Nephron (organoid): ENCODE measurements around the gene METTL25B.

Experiments
- H3K27ac Mint-ChIP-seq, 3 experiments: 2 replicates each; pipeline ENCODE4 v1.8.0; 2020; ENCODE audit warnings: mixed read lengths in 3 of 3, mild to moderate bottlenecking in 2 of 3, moderate library complexity in 1 of 3
- H3K27me3 Mint-ChIP-seq: 2 replicates; pipeline ENCODE4 v1.8.0; 2021; ENCODE audit warnings: low read depth, mild to moderate bottlenecking, moderate library complexity, mixed read lengths
- H3K36me3 Mint-ChIP-seq: 2 replicates; pipeline ENCODE4 v1.8.0; 2020; ENCODE audit warnings: low read depth, mixed read lengths
- H3K4me1 Mint-ChIP-seq: 2 replicates; pipeline ENCODE4 v1.8.0; 2020; ENCODE audit warnings: mixed read lengths
- H3K4me3 Mint-ChIP-seq, 3 experiments: 2 replicates each; pipeline ENCODE4 v1.8.0; 2020; ENCODE audit warnings: mild to moderate bottlenecking in 3 of 3, mixed read lengths in 3 of 3, moderate library complexity in 2 of 3
- H3K9me3 Mint-ChIP-seq: 2 replicates; pipeline ENCODE4 v1.8.0; 2020; ENCODE audit warnings: mixed read lengths
- TF ChIP-seq, protein P1 (sequence below), 3 experiments: fragments of 200-600 bp; sonication (generic); IDR thresholded peaks; one replicate each; pipeline ENCODE4 v1.5.0; 2021; ENCODE audit warnings: antibody characterized with exemption in 3 of 3; ENCODE audit not compliant: unreplicated experiment in 3 of 3

The METTL25B gene

DNA sequence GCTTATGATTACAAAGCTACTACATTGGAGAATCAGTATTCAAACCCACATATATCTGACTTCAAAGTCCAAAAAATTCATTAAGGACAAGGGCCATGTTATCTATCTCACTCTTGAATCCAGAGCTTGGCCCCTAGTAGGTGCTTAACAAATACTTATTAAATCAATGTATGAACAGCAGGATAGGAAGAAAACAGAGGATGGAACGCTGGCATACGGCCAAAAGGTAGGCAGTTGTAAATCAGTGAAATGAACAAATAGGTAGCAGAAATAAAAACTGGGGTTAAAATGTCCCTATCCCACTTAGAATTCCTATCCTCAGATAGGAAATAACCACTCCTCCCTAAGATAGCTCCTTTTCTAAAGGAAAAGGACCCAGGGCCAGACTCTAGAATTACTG, 10.6 kb downstream of the METTL25B start:
- Mint-ChIP-seq H3K27me3 (no peaks in the 10 kb centered on the region), H3K9me3 (no peaks in the 10 kb centered on the region), H3K36me3 (peaks cover 20% of the 10 kb centered on the region), H3K27ac (peak overlapping the region in 1 of 3 experiments; percentile 40), H3K4me3 (peak overlapping the region; percentile 74 to 85 (median 74)), H3K4me1 (peaks cover 28% of the 10 kb centered on the region)
- TF ChIP-seq, protein P1, sequence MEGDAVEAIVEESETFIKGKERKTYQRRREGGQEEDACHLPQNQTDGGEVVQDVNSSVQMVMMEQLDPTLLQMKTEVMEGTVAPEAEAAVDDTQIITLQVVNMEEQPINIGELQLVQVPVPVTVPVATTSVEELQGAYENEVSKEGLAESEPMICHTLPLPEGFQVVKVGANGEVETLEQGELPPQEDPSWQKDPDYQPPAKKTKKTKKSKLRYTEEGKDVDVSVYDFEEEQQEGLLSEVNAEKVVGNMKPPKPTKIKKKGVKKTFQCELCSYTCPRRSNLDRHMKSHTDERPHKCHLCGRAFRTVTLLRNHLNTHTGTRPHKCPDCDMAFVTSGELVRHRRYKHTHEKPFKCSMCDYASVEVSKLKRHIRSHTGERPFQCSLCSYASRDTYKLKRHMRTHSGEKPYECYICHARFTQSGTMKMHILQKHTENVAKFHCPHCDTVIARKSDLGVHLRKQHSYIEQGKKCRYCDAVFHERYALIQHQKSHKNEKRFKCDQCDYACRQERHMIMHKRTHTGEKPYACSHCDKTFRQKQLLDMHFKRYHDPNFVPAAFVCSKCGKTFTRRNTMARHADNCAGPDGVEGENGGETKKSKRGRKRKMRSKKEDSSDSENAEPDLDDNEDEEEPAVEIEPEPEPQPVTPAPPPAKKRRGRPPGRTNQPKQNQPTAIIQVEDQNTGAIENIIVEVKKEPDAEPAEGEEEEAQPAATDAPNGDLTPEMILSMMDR (IDR thresholded peaks at IDR 0.05; ENCODE audit: unreplicated experiment in 3 of 3) = no peak

DNA sequence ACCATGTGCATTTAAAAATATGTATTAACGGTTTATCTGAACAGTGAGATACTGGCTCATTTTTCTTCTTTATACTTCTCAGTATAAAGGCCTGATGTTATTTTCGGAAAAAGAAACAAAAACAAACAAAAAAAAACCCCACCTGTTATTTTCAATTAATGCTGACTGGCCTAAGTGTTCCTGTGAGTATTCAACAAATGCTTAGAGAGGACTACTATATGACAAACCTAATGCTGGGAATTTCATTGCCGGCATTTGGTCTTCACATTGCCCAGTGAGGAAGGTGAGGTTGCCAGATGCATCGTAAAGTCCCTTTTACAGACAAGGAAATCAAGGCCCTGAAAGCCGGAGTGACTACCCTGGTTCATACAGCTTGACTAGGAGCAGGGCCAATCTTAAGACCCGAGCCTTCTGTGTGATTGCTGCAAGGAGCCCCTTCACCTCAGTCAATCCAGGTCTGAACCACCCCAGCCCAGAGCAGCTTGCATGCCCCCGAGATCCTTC, 12.0 kb downstream of the METTL25B start:
- no peaks in the 10 kb centered on the region for H3K27me3 Mint-ChIP-seq
- H3K4me3 Mint-ChIP-seq = peak overlapping the region; percentile 93 to 96 (median 94)
- peak overlapping the region; percentile 94 to 96 (median 96) for H3K27ac Mint-ChIP-seq

DNA sequence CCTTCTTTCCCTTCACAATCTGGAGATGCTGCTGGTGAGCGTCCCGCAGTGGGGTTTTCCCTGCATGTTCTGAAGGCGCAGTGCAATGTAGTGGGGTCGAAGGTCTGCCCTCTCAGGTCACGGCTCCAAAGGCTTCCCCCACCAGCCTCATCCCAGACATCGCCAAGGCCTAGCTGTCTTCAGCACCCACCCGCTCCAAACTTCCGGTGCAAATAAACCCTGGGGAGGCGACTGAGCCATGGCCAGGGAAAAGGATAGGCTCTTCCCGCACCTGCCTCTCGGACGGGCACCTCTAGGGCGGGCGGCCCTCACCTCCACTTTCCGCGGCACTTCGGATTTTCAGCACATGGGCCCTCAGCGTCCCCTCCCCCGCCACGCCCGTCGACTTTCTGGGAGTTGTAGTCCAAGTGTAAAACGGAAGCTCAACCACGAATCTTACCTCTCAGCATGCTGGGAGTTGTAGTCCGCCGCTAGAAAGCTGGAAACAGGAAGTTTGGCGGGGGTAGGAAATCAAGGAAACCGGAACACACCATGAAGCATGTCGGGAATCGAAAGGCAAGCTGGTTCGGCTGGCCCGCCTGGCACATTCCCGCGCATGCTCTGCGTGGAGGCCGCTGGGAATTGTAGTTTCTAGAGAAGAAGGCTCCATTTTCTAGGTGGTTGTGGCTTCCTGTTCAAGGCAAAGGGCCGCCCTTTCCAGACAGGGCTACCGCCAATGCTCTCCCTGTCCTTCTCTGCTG, 12.6 kb downstream of the METTL25B start, which contains the start of gene MRPL24:
TSS of gene MRPL24 (minus strand) at position 348 of the 740 bp plus-strand sequence. CDS start 2,384 bp downstream, outside the sequence.
- peak within 1 kb of the TSS; percentile 94 to 96 (median 96) for H3K27ac Mint-ChIP-seq
- H3K4me1 Mint-ChIP-seq = peaks cover 36% of the 10 kb centered on the region
- no peaks in the 10 kb centered on the region for H3K9me3 Mint-ChIP-seq
- TF ChIP-seq, protein P1 (IDR thresholded peaks at IDR 0.05; ENCODE audit: unreplicated experiment in 3 of 3) = no peak
- H3K27me3 Mint-ChIP-seq = no peaks in the 10 kb centered on the region
- H3K4me3 Mint-ChIP-seq = peak within 1 kb of the TSS; percentile 93 to 96 (median 94)
- peaks cover 25% of the 10 kb centered on the region for H3K36me3 Mint-ChIP-seq

More for the DNA sequence above, 12.0 kb downstream of the METTL25B start:
- TF ChIP-seq, protein P1 (IDR thresholded peaks at IDR 0.05; ENCODE audit: unreplicated experiment in 3 of 3) = no peak
- peaks cover 30% of the 10 kb centered on the region for H3K4me1 Mint-ChIP-seq
- no peaks in the 10 kb centered on the region for H3K9me3 Mint-ChIP-seq
- H3K36me3 Mint-ChIP-seq = peaks cover 20% of the 10 kb centered on the region

DNA sequence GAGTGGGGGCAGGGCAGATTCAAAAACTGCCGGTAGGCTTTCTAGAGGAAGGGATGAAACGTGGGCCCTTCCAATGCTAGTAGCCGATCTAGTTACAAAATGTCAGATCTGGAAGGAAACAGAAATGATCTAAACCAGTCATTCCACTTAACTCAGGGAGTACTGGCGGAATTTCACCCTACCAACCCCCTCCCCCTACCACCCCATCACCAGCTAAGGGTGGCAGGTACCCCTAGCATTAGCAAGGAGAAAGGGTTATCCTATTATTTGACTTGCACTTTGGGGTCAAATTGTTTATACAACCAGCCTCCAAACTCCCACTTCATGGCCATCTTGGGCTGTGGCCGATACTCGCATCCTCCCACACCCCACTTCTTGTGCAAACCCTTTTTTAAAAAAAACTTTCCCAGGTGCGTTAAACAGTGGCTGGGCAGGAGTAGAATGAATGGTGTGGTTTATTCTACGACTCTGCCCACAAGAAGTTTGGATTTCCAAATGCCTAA, 13.3 kb downstream of the METTL25B start:
- peaks cover 42% of the 10 kb centered on the region for H3K4me1 Mint-ChIP-seq
- peaks cover 27% of the 10 kb centered on the region for H3K36me3 Mint-ChIP-seq
- TF ChIP-seq, protein P1 (IDR thresholded peaks at IDR 0.05; ENCODE audit: unreplicated experiment in 3 of 3) = no peak
- peak overlapping the region; percentile 94 to 96 (median 96) for H3K27ac Mint-ChIP-seq
- H3K4me3 Mint-ChIP-seq = peak overlapping the region; percentile 93 to 96 (median 94)
- H3K27me3 Mint-ChIP-seq = no peaks in the 10 kb centered on the region
- H3K9me3 Mint-ChIP-seq = no peaks in the 10 kb centered on the region

DNA sequence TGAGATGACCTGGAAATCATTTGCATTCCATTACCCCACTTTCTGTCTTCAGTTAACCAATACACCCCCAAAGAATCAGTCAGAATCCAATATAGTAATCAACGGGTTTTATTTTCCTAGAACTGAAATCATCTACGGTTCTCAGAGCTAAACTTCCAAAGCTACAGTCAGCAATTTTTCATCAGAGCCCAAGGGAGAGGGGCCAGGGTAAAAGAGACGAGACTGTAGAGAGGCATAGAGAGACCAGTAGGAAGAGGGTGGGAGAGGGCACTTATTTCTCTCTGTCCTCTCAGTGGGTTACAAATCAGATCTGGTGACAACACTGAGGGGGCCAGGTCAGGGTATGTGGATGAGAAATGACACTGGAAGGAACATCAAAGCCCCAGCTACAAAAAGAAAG, 13.7 kb downstream of the METTL25B start:
- Mint-ChIP-seq H3K9me3 (no peaks in the 10 kb centered on the region), H3K4me1 (peaks cover 46% of the 10 kb centered on the region), H3K36me3 (peaks cover 27% of the 10 kb centered on the region), H3K27me3 (no peaks in the 10 kb centered on the region), H3K4me3 (peak overlapping the region; percentile 12 to 96 (median 65)), H3K27ac (peak overlapping the region; percentile 94 to 96 (median 96))
- TF ChIP-seq, protein P1 (IDR thresholded peaks at IDR 0.05; ENCODE audit: unreplicated experiment in 3 of 3) = no peak
